HepG2 (cell line): ENCODE data around the gene RBMS2. TPM values are rescaled to one million over a fixed set of nuclear protein-coding genes. Genes with fewer than 3 reads are reported as not detected.
A peak's percentile ranks its signal among the peaks of the same experiment; 100 is the strongest.

Experiments
- AFF4 ChIP-seq: sonication (generic); formaldehyde crosslinking; IDR thresholded peaks from 2 replicates; pipeline ENCODE4 v1.4.0; 2020; ENCODE audit warnings: missing genetic modification reagents
- AGO2 ChIP-seq: fragments of 200-400 bp; formaldehyde crosslinking; optimal IDR thresholded peaks from 2 replicates; pipeline ENCODE3; 2017; ENCODE audit warnings: mild to moderate bottlenecking, low read depth, low read length, moderate library complexity
- AHR ChIP-seq: IDR thresholded peaks from 2 replicates; pipeline ENCODE4 v1.6.1; 2018; ENCODE audit warnings: missing genetic modification reagents, missing compliant biosample characterization
- ARID3A ChIP-seq: IDR thresholded peaks from 2 replicates; pipeline ENCODE4 v1.6.1; 2012; ENCODE audit warnings: low read depth, low read length, improper control_type of control experiment
- DNMT1 ChIP-seq: sonication (generic); formaldehyde crosslinking; IDR thresholded peaks from 2 replicates; pipeline ENCODE4 v1.5.1; 2020; ENCODE audit warnings: mild to moderate bottlenecking, missing genetic modification reagents
- POLR2G ChIP-seq: fragments of 200-400 bp; formaldehyde crosslinking; IDR thresholded peaks from 2 replicates; pipeline ENCODE4 v1.6.1; 2018; ENCODE audit warnings: mild to moderate bottlenecking, low read depth, low read length, moderate library complexity
- RBM39 ChIP-seq: fragments of 200-400 bp; formaldehyde crosslinking; IDR thresholded peaks from one replicate; pipeline ENCODE4 v1.6.1; 2018; ENCODE audit warnings: antibody characterized with exemption, mild to moderate bottlenecking, low read depth, low read length; ENCODE audit not compliant: poor library complexity, severe bottlenecking
- SOX6 ChIP-seq, 2 experiments: fragments of 450-650 bp in 1 of 2; sonication (generic) in 1 of 2; formaldehyde crosslinking in 1 of 2; IDR thresholded peaks; 2 replicates each; pipeline versions ENCODE4 v1.4.0 to v1.6.1; 2017 to 2020; ENCODE audit warnings: antibody characterized with exemption in 1 of 2, mild to moderate bottlenecking in 1 of 2, missing genetic modification reagents in 1 of 2
- ZBTB37 ChIP-seq: sonication (generic); formaldehyde crosslinking; IDR thresholded peaks from 2 replicates; pipeline ENCODE4 v1.4.0; 2020; ENCODE audit warnings: mild to moderate bottlenecking, missing genetic modification reagents
- ZFP36L1 ChIP-seq: sonication (generic); formaldehyde crosslinking; IDR thresholded peaks from 2 replicates; pipeline ENCODE4 v1.8.0; 2022; ENCODE audit warnings: mild to moderate bottlenecking, missing genetic modification reagents, moderate library complexity
- ZGPAT ChIP-seq: IDR thresholded peaks from 2 replicates; pipeline ENCODE4 v1.6.1; 2016; ENCODE audit warnings: mild to moderate bottlenecking
- ZKSCAN5 ChIP-seq: sonication (generic); formaldehyde crosslinking; IDR thresholded peaks from 2 replicates; pipeline ENCODE4 v1.5.1; 2020; ENCODE audit warnings: mild to moderate bottlenecking, missing genetic modification reagents
- ZNF34 ChIP-seq: sonication (generic); formaldehyde crosslinking; IDR thresholded peaks from 2 replicates; pipeline ENCODE4 v1.4.0; 2020; ENCODE audit warnings: mild to moderate bottlenecking, missing genetic modification reagents, borderline replicate concordance
- ZNF543 ChIP-seq: sonication (generic); formaldehyde crosslinking; IDR thresholded peaks from 2 replicates; pipeline ENCODE4 v1.4.0; 2020; ENCODE audit warnings: mild to moderate bottlenecking, missing genetic modification reagents
- ZNF772 ChIP-seq: sonication (generic); formaldehyde crosslinking; IDR thresholded peaks from 2 replicates; pipeline ENCODE4 v1.5.0; 2020; ENCODE audit warnings: mild to moderate bottlenecking, missing genetic modification reagents
- ZSCAN30 ChIP-seq: sonication (generic); formaldehyde crosslinking; IDR thresholded peaks from 2 replicates; pipeline ENCODE4 v1.5.0; 2020; ENCODE audit warnings: mild to moderate bottlenecking, missing genetic modification reagents
- ZXDC ChIP-seq: sonication (generic); formaldehyde crosslinking; IDR thresholded peaks from 2 replicates; pipeline ENCODE4 v1.5.0; 2020; ENCODE audit warnings: mild to moderate bottlenecking, missing genetic modification reagents
- polyA plus RNA-seq, 8 experiments: library from polyadenylated mRNA; depleted of rRNA in 3 of 8; stranded (reverse) in 7 of 8; unstranded in 1 of 8; fragments of >200 nt; fragmentation: Illumina TruSeq in 4 of 8; extraction: Trizol in 4 of 8; gene quantifications; 2 replicates each; pipeline versions ENCODE4 v1.2.1 to v1.2.3, GENCODE V29; 2011 to 2016; ENCODE audit warnings: low read depth in 4 of 8, missing spikeins in 1 of 8, mixed read lengths in 1 of 8; ENCODE audit not compliant: insufficient read depth in 1 of 8
- total RNA-seq, 5 experiments: library from RNA; depleted of rRNA; stranded (reverse); fragments of >200 nt; fragmentation: Illumina TruSeq; extraction: Trizol; gene quantifications; 2 replicates each; pipeline ENCODE4 v1.2.3, GENCODE V29; 2016; ENCODE audit warnings: low read depth in 1 of 5

Gene RBMS2
- total and polyA plus RNA-seq, 2 of the 13 experiments (the other 11 are each of a cell fraction or from before 2014, with no cell fraction given): 0.53 to 7.4 TPM

GRCh38 chr12:56634242-56634836 is 112.7 kb downstream of the RBMS2 start (continued):
- TF ChIP-seq ZXDC (CRISPR knock-in tag): no peak
- no peak for TF ChIP-seq ZNF34
- TF ChIP-seq ZBTB37 (CRISPR knock-in tag): no peak
- TF ChIP-seq SOX6 (IDR thresholded peaks at IDR 0.05): no peak
- TF ChIP-seq SOX6 (CRISPR knock-in tag; IDR thresholded peaks at IDR 0.05): no peak
- TF ChIP-seq ZGPAT (CRISPR knock-in tag): 0 out of 2 replicates have a peak, but pooled peaks have one; percentile 30
- no peak for TF ChIP-seq ZKSCAN5 (CRISPR knock-in tag)
- TF ChIP-seq RBM39: no peak
- no peak; the same call in 1 of the 2 replicates for TF ChIP-seq AHR (CRISPR knock-in tag)
- no peak for TF ChIP-seq DNMT1 (CRISPR knock-in tag)
- TF ChIP-seq AFF4 (CRISPR knock-in tag): no peak
- no peak for TF ChIP-seq ZNF772 (CRISPR knock-in tag)
- TF ChIP-seq ZFP36L1 (CRISPR knock-in tag): peak; percentile 70; the same call in 1 of the 2 replicates
- no peak for TF ChIP-seq ARID3A
- TF ChIP-seq ZNF543: no peak
- TF ChIP-seq POLR2G: 0 out of 2 replicates have a peak, but pooled peaks have one; percentile 19
- TF ChIP-seq ZSCAN30: peak; percentile 75; the same call in 1 of the 2 replicates
- no peak for TF ChIP-seq AGO2
